Retinal pigment epithelial cell (primary cell): ENCODE data around the gene ADARB2.

Experiments used
- DNase-seq: peaks from one replicate; pipeline ENCODE4 v3.0.0-alpha.2; 2010; ENCODE audit warnings: low read depth
- H3K4me3 ChIP-seq: 2 replicates; pipeline ENCODE4 v1.5.1; 2011; ENCODE audit warnings: mild to moderate bottlenecking, low read length, control low read depth, moderate library complexity
- TF ChIP-seq, protein P1 (sequence below): conservative IDR thresholded peaks from 2 replicates; pipeline ENCODE4 v1.5.1; 2011; ENCODE audit warnings: low read depth, low read length, control low read depth, inconsistent platforms

ADARB2 gene

DNA sequence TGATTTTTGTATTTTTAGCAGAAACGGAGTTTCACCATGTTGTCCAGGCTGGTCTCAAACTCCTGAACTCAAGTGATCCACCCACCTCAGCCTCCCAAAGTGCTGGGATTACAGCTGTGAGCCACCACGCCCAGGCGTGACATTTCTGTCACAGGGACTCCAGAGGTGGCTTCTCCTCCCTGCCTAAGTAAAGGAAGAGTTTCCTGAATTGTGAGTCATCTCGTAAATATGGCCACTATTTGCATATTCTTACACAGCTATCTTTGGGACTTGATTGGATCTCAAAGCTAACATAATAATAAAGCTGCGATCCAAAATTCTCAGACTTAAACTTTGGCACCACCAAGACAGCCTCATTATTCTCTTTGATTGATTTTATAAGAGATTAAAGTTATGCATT, 50.1 kb downstream of the ADARB2 start:
- no peak overlapping the region for H3K4me3 ChIP-seq
- no peak for DNase-seq
- TF ChIP-seq, protein P1, sequence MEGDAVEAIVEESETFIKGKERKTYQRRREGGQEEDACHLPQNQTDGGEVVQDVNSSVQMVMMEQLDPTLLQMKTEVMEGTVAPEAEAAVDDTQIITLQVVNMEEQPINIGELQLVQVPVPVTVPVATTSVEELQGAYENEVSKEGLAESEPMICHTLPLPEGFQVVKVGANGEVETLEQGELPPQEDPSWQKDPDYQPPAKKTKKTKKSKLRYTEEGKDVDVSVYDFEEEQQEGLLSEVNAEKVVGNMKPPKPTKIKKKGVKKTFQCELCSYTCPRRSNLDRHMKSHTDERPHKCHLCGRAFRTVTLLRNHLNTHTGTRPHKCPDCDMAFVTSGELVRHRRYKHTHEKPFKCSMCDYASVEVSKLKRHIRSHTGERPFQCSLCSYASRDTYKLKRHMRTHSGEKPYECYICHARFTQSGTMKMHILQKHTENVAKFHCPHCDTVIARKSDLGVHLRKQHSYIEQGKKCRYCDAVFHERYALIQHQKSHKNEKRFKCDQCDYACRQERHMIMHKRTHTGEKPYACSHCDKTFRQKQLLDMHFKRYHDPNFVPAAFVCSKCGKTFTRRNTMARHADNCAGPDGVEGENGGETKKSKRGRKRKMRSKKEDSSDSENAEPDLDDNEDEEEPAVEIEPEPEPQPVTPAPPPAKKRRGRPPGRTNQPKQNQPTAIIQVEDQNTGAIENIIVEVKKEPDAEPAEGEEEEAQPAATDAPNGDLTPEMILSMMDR, result no peak

DNA sequence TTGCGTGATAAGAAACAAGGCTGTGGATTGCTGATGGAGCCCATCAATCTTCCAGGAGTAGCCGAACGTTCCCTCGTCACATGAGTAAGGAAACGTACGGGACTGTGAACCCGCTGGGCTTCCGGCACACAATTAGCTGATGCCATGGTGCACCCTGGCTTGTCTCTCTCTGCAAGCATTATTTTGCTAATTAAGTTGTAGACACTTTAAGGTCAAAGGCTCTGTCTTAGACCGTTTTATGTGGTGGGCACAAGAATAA, 50.9 kb downstream of the ADARB2 start:
- H3K4me3 ChIP-seq, result no peak overlapping the region
- TF ChIP-seq, protein P1, result no peak
- no peak for DNase-seq

DNA sequence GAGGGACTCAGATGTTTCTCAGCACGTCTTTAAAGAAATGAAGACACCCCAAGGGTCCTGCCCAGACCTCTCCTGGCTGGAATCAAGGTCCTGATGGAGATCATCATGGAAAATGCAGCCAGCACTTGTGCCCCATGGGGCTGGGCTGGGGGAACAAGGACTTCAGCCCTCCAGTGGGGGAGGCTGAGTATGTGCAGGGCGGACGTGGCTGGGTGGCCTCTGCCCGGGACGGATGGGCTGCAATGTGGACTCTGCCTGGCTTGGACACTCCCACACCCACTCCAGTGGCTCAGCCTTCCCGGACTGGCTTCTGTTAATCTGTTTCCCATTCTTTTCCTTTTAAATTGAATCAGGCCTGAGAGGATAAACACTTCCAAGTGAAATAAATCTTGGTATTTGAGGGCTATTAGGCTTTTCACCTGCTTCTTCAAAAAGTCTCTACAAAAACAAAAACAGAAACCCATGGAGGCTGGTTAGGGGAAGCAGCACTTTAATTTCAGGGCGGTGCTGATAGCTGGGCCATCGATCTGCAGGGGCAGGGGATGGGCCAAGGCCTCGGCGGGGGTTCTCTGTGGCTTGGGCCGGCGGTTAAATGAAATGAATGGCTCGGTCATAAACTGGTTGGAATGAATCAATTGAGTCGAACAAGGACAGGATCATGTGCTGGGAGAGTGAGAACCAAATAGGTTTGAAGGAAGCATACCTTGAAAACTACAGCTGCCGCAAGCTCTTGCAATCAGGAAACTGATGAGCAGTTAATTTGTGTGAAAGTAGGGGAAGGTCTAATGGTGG, 51.4 kb downstream of the ADARB2 start:
- TF ChIP-seq, protein P1, result no peak
- DNase-seq, result no peak
- H3K4me3 ChIP-seq, result no peak overlapping the region

DNA sequence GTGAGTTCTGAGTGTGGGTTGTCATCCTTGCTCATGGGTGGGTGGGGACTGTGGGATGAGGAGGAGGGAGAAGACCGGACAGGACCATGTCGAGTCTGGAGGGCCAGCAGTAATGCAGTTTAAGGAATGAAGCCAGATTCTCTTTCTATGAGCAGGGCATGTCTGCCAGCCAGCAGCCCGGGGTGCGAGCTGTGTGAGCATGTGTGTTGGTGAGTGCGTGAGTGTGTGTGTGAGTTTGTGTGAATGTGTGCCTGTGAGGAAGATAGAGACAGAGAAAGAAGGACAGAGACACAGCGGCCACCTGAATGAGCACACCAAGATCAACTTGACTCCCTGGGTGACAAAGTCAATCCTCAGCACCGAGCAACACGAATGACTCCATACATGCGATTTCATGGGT, 52.3 kb downstream of the ADARB2 start:
- TF ChIP-seq, protein P1, result no peak
- no peak overlapping the region for H3K4me3 ChIP-seq
- no peak for DNase-seq

DNA sequence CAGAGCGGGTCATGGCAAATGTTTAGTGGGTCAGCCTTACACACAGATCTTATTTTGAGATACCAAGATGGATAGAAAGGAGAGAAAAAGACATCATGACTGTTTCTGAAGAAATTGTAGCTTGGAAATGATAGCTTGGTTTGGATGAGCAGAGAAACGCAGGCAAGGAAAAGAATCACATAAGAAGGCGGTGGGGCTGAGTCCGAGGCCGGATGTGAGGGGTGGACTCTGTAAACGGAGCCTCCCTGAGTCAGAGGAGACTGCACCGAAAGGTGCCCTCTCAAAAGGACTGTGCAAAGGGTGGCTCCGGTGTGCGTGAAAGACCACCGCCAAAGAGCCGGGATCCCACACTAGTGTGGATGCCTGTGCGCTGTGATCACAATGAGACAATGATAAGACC, 53.7 kb downstream of the ADARB2 start:
- TF ChIP-seq, protein P1, result no peak
- no peak for DNase-seq

DNA sequence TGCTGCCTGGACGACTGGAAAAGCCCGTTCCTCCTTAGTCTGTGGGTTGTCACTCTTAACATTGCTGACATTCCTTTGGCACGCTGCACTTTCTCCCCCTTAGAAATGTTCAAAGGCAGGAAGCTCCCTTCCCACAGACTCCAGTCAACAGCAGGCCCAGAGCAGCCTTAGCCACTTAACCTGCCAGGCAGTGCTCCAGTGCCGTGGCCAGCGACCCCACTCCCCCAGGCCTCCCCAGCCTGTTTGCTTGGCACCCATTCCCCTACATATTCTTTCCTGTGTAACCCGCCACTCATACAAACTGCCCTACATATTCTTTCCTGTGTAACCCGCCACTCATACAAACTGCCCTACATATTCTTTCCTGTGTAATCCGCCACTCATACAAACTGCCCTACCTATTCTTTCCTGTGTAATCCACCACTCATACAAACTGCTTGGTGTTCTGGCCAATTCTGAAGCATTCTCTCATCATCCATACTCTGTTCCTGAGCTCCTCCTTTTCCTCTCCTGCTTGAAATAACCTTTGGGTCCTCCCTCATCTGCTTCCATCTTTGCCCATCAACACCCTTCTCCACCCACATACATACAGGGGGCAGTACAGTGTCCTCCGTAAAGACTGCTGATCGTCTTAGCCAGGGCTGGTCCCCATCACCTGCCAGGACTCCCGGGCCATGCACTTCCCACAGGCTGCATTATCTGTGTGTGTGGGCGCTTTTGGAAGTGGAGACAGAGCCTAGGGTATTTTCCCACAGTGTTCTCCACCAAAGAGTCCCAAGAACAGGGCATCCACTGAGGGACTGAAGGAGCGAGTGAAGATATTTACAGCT, 57.3 kb downstream of the ADARB2 start:
- DNase-seq, result no peak
- TF ChIP-seq, protein P1, result no peak

More for the DNA sequence above, 53.7 kb downstream of the ADARB2 start:
- no peak overlapping the region for H3K4me3 ChIP-seq

DNA sequence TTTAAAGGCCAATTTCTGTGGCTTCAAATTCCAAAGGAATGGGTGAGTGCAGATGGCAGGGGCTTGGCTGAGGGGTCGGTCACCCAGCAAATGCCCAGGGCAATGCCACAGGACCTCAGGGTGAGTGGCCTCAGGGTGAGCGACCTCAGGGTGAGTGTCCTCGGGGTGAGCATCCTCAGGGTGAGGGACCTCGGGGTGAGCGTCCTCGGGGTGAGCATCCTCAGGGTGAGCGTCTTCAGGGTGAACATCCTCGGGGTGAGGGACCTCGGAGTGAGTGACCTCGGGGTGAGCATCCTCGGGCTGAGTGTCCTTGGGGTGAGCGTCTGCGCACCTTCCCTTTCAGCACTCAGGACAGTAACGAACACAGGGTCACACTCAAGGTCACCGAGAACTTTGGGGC, 59.2 kb downstream of the ADARB2 start:
- TF ChIP-seq, protein P1, result no peak
- H3K4me3 ChIP-seq, result no peak overlapping the region
- no peak for DNase-seq

More for the DNA sequence above, 57.3 kb downstream of the ADARB2 start:
- no peak overlapping the region for H3K4me3 ChIP-seq
